Hematopoietic multipotent progenitor cell treated with erythropoietin and hydrocortisone succinate and interleukin-3 and kit ligand, for 6 days (in vitro differentiated cells): ENCODE results near the gene ZC3H10.

ENCODE experiments used
- DNase-seq: peaks from one replicate; pipeline ENCODE4 v3.0.0-alpha.2; 2015

ZC3H10 gene

GRCh38 chr12:56128670-56129205 is 10.7 kb downstream of the ZC3H10 start:
- peak; percentile 57 for DNase-seq

GRCh38 chr12:56129206-56129941 is 11.3 kb downstream of the ZC3H10 start:
- DNase-seq, result peak; percentile 89

- no peak for DNase-seq
Measured at GRCh38 chr12:56129942-56130495, 12.0 kb downstream of the ZC3H10 start.

GRCh38 chr12:56130876-56131275 is 12.8 kb downstream of the ZC3H10 start:
- no peak for DNase-seq

GRCh38 chr12:56134897-56135296 is 16.8 kb downstream of the ZC3H10 start:
- DNase-seq, result no peak

GRCh38 chr12:56137853-56138571 is 19.9 kb downstream of the ZC3H10 start:
- no peak for DNase-seq

- no peak for DNase-seq
Measured at GRCh38 chr12:56141946-56142784, 24.1 kb downstream of the ZC3H10 start.

GRCh38 chr12:56143217-56143616 is 25.2 kb downstream of the ZC3H10 start:
- no peak for DNase-seq

- DNase-seq, result no peak
Measured at GRCh38 chr12:56143870-56144269, 25.8 kb downstream of the ZC3H10 start.

GRCh38 chr12:56145217-56145616 is 27.2 kb downstream of the ZC3H10 start:
- DNase-seq, result no peak

- no peak for DNase-seq
Measured at GRCh38 chr12:56146492-56147460, 28.7 kb downstream of the ZC3H10 start.

GRCh38 chr12:56150563-56150962 is 32.5 kb downstream of the ZC3H10 start:
- peak; percentile 63 for DNase-seq

GRCh38 chr12:56151672-56152131 is 33.6 kb downstream of the ZC3H10 start:
- peak; percentile 83 for DNase-seq

GRCh38 chr12:56152132-56152755 is 34.2 kb downstream of the ZC3H10 start, which contains the start of gene MYL6B:
TSS of gene MYL6B (plus strand) at chr12:56152587. CDS start at chr12:56153919, 1,332 bp downstream.
- DNase-seq, result peak; percentile 97

- peak; percentile 42 for DNase-seq
Measured at GRCh38 chr12:56152756-56153677, 35.0 kb downstream of the ZC3H10 start.

- no peak for DNase-seq
Measured at GRCh38 chr12:56153678-56154065, 35.6 kb downstream of the ZC3H10 start.

- DNase-seq, result peak; percentile 30
Measured at GRCh38 chr12:56154246-56154771, 36.2 kb downstream of the ZC3H10 start.

- DNase-seq, result no peak
Measured at GRCh38 chr12:56154818-56155217, 36.8 kb downstream of the ZC3H10 start.

GRCh38 chr12:56155256-56155845 is 37.3 kb downstream of the ZC3H10 start:
- no peak for DNase-seq
